ENCODE data around the gene MLF2.

- TF ChIP-seq CTCF (conservative IDR thresholded peaks at IDR 0.05; ENCODE audit: low read length) (no peak), EZH2phosphoT487 (IDR thresholded peaks at IDR 0.05; ENCODE audit: borderline replicate concordance, low read depth, low read length) (no peak)
Observed at GRCh38 chr12:6799147-6799546, 46.2 kb upstream of the MLF2 start.

Data from OCI-LY7 (cell line).